Activated naive CD4-positive, alpha-beta T cell treated with anti-CD3 and anti-CD28 coated beads, Interleukin-2, amount 10 ng/mL, durations not matched to agents 7 days and 5 days (primary cell): ENCODE data around the gene WFDC10B.
"Not testable (repeated sequence)": the region's sequence is repeated elsewhere in the genome, so short reads cannot be mapped to it uniquely, and the experiment has no call there.

Experiments used
- CTCF ChIA-PET: fragments of 350-600 bp; sonication (Branson Sonifier 250); formaldehyde crosslinking; loops from one replicate; lab custom pipeline; 2021; ENCODE audit warnings: antibody characterized with exemption; lab: Charles Lee
- DNase-seq: peaks from one replicate; pipeline ENCODE4 v3.0.0-alpha.2; 2020
- H3K27ac Mint-ChIP-seq: one replicate; pipeline ENCODE4 v1.8.0; 2021; ENCODE audit warnings: mild to moderate bottlenecking, moderate library complexity, mixed read lengths
- H3K27me3 Mint-ChIP-seq: one replicate; pipeline ENCODE4 v1.8.0; 2021; ENCODE audit warnings: mild to moderate bottlenecking, mixed read lengths
- H3K36me3 Mint-ChIP-seq: one replicate; pipeline ENCODE4 v1.8.0; 2021; ENCODE audit warnings: mixed read lengths
- H3K4me1 Mint-ChIP-seq: one replicate; pipeline ENCODE4 v1.8.0; 2021; ENCODE audit warnings: mixed read lengths
- H3K4me3 Mint-ChIP-seq: one replicate; pipeline ENCODE4 v1.8.0; 2021; ENCODE audit warnings: mild to moderate bottlenecking, moderate library complexity, mixed read lengths
- H3K9me3 Mint-ChIP-seq: one replicate; pipeline ENCODE4 v1.8.0; 2021; ENCODE audit warnings: mixed read lengths

The WFDC10B gene

GRCh38 chr20:45693346-45693745 lies 11.5 kb downstream of the WFDC10B start:
- CTCF ChIA-PET: interaction anchor here (0.6 kb wide), 1 partner anchor 1232 kb away, joined by 7 read pairs; no protein-coding TSS in a partner anchor
- H3K9me3 Mint-ChIP-seq, H3K27ac Mint-ChIP-seq, H3K27me3 Mint-ChIP-seq, DNase-seq, H3K36me3 Mint-ChIP-seq, H3K4me3 Mint-ChIP-seq, H3K4me1 Mint-ChIP-seq: not testable (repeated sequence)

GRCh38 chr20:45685896-45686295 lies 18.9 kb downstream of the WFDC10B start:
- H3K4me1 Mint-ChIP-seq: no peaks in the 10 kb centered on the region
- no peak overlapping the region for H3K4me3 Mint-ChIP-seq
- H3K27ac Mint-ChIP-seq: no peak overlapping the region
- CTCF ChIA-PET: no interaction called here
- DNase-seq: no peak
- no peaks in the 10 kb centered on the region for H3K9me3 Mint-ChIP-seq
- no peaks in the 10 kb centered on the region for H3K36me3 Mint-ChIP-seq
- H3K27me3 Mint-ChIP-seq: peaks cover 3% of the 10 kb centered on the region

- CTCF ChIA-PET: no interaction called here
- no peaks in the 10 kb centered on the region for H3K4me1 Mint-ChIP-seq
Observed at GRCh38 chr20:45679650-45680049, 25.2 kb downstream of the WFDC10B start.

GRCh38 chr20:45672765-45673164 lies 32.1 kb downstream of the WFDC10B start:
- CTCF ChIA-PET: no interaction called here
- no peaks in the 10 kb centered on the region for H3K36me3 Mint-ChIP-seq
- DNase-seq: no peak
- H3K27me3 Mint-ChIP-seq: peaks cover 10% of the 10 kb centered on the region
- no peaks in the 10 kb centered on the region for H3K9me3 Mint-ChIP-seq
- H3K27ac Mint-ChIP-seq: no peak overlapping the region
- H3K4me1 Mint-ChIP-seq: no peaks in the 10 kb centered on the region
- H3K4me3 Mint-ChIP-seq: no peak overlapping the region

More at GRCh38 chr20:45679650-45680049, 25.2 kb downstream of the WFDC10B start:
- DNase-seq: no peak
- H3K36me3 Mint-ChIP-seq: no peaks in the 10 kb centered on the region
- H3K9me3 Mint-ChIP-seq: peaks cover 12% of the 10 kb centered on the region
- H3K27ac Mint-ChIP-seq: no peak overlapping the region
- H3K4me3 Mint-ChIP-seq: no peak overlapping the region
- peaks cover 3% of the 10 kb centered on the region for H3K27me3 Mint-ChIP-seq

- DNase-seq: no peak
- CTCF ChIA-PET: no interaction called here
- Mint-ChIP-seq H3K4me1 (no peaks in the 10 kb centered on the region), H3K9me3 (no peaks in the 10 kb centered on the region), H3K27ac (no peak within 1 kb of the TSS), H3K36me3 (no peaks in the 10 kb centered on the region), H3K4me3 (no peak within 1 kb of the TSS), H3K27me3 (peaks cover 18% of the 10 kb centered on the region)
Observed at GRCh38 chr20:45670139-45670538, 34.7 kb downstream of the WFDC10B start, which contains the start of gene WFDC11. Gene WFDC11 (minus strand): TSS chr20:45670239. CDS start chr20:45650600, 19,639 bp downstream.

GRCh38 chr20:45657038-45657437 lies 47.8 kb downstream of the WFDC10B start:
- H3K9me3 Mint-ChIP-seq, H3K27me3 Mint-ChIP-seq, H3K4me1 Mint-ChIP-seq, H3K4me3 Mint-ChIP-seq, CTCF ChIA-PET, H3K27ac Mint-ChIP-seq, DNase-seq, H3K36me3 Mint-ChIP-seq: not testable (repeated sequence)

- H3K9me3 Mint-ChIP-seq, H3K4me1 Mint-ChIP-seq, CTCF ChIA-PET, H3K27ac Mint-ChIP-seq, H3K4me3 Mint-ChIP-seq, H3K36me3 Mint-ChIP-seq, H3K27me3 Mint-ChIP-seq, DNase-seq: not testable (repeated sequence)
Observed at GRCh38 chr20:45651726-45652125, 53.1 kb downstream of the WFDC10B start.

- H3K4me1 Mint-ChIP-seq: no peaks in the 10 kb centered on the region
Observed at GRCh38 chr20:45649312-45649863, 55.4 kb downstream of the WFDC10B start.

GRCh38 chr20:45647441-45648050 lies 57.3 kb downstream of the WFDC10B start:
- CTCF ChIA-PET: no interaction called here
- Mint-ChIP-seq H3K4me3 (no peak overlapping the region), H3K9me3 (no peaks in the 10 kb centered on the region)

More at GRCh38 chr20:45649312-45649863, 55.4 kb downstream of the WFDC10B start:
- Mint-ChIP-seq H3K36me3 (no peaks in the 10 kb centered on the region), H3K9me3 (no peaks in the 10 kb centered on the region), H3K27me3 (peaks cover 8% of the 10 kb centered on the region), H3K27ac (no peak overlapping the region), H3K4me3 (no peak overlapping the region)
- CTCF ChIA-PET: interaction anchor here (0.6 kb wide), 1 partner anchor 121 kb away, joined by 3 read pairs; no protein-coding TSS in a partner anchor
- no peak for DNase-seq

GRCh38 chr20:45646875-45647274 lies 57.9 kb downstream of the WFDC10B start:
- H3K4me1 Mint-ChIP-seq: no peaks in the 10 kb centered on the region
- no peak overlapping the region for H3K4me3 Mint-ChIP-seq
- no peak overlapping the region for H3K27ac Mint-ChIP-seq
- no peaks in the 10 kb centered on the region for H3K27me3 Mint-ChIP-seq
- H3K9me3 Mint-ChIP-seq: no peaks in the 10 kb centered on the region
- CTCF ChIA-PET: no interaction called here
- no peak for DNase-seq
- no peaks in the 10 kb centered on the region for H3K36me3 Mint-ChIP-seq

More at GRCh38 chr20:45647441-45648050, 57.3 kb downstream of the WFDC10B start:
- Mint-ChIP-seq H3K27ac (no peak overlapping the region), H3K36me3 (no peaks in the 10 kb centered on the region), H3K4me1 (no peaks in the 10 kb centered on the region), H3K27me3 (peaks cover 7% of the 10 kb centered on the region)
- no peak for DNase-seq

GRCh38 chr20:45645869-45646268 lies 59.0 kb downstream of the WFDC10B start:
- H3K27ac Mint-ChIP-seq, DNase-seq, H3K36me3 Mint-ChIP-seq, H3K27me3 Mint-ChIP-seq, CTCF ChIA-PET, H3K4me3 Mint-ChIP-seq, H3K4me1 Mint-ChIP-seq, H3K9me3 Mint-ChIP-seq: not testable (repeated sequence)

GRCh38 chr20:45641076-45641475 lies 63.7 kb downstream of the WFDC10B start:
- DNase-seq, H3K27ac Mint-ChIP-seq, CTCF ChIA-PET, H3K9me3 Mint-ChIP-seq, H3K36me3 Mint-ChIP-seq, H3K27me3 Mint-ChIP-seq, H3K4me3 Mint-ChIP-seq, H3K4me1 Mint-ChIP-seq: not testable (repeated sequence)

- DNase-seq: no peak
- Mint-ChIP-seq H3K27me3 (no peaks in the 10 kb centered on the region), H3K4me1 (no peaks in the 10 kb centered on the region), H3K36me3 (no peaks in the 10 kb centered on the region), H3K9me3 (no peaks in the 10 kb centered on the region), H3K4me3 (no peak overlapping the region), H3K27ac (no peak overlapping the region)
- CTCF ChIA-PET: no interaction called here
Observed at GRCh38 chr20:45639687-45640086, 65.1 kb downstream of the WFDC10B start.

GRCh38 chr20:45636513-45636912 lies 68.3 kb downstream of the WFDC10B start:
- H3K27me3 Mint-ChIP-seq: peaks cover 8% of the 10 kb centered on the region
- H3K4me3 Mint-ChIP-seq: no peak overlapping the region
- H3K36me3 Mint-ChIP-seq: no peaks in the 10 kb centered on the region
- CTCF ChIA-PET: no interaction called here
- H3K4me1 Mint-ChIP-seq: no peaks in the 10 kb centered on the region
- DNase-seq: no peak
- no peaks in the 10 kb centered on the region for H3K9me3 Mint-ChIP-seq
- no peak overlapping the region for H3K27ac Mint-ChIP-seq
